ENCODE measurements around the gene CPT1B. TPM values are rescaled to one million over a fixed set of nuclear protein-coding genes. Genes with fewer than 3 reads are reported as not detected.

Gene CPT1B
- total RNA-seq, 2 experiments from 2014 or later: 77.4 to 80.9 TPM

DNA sequence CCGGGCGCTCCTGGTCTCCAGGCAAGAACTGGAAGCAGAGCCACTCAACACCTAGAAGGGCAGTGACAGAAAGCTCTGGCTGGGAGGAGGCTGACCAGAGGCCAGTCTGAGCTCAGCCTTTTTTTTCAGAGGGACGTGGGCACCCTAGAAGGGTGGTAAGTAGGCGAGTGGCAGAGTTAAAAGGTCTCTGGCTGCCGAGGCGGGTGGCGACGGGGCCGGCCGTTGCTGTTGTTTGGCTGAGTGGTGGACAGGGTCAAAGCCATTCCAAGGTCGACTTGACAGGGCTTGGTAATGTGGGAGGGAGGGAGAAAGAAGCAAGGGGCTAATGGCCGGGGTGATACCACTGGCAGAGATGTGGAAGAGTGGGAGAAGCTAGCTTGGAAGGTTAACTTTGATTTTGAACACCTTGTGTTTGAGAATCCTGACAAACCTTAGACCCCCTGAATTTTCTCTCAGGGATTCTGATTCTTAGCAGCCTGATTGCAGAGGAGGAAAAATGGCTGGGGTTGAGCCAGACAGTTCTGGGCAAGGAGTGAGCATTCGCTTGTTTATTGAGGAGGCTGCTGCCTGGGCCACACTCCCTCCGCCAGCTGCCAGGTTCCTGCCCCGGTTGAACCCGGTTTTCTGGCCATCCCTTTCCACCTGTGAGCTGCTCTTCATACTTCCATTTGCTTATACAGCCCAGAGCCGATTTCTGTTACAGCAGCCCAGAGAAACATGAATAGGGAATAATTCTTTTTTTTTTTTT lies 14.6 kb downstream of the CPT1B start:
- ATAC-seq (no peak), DNase-seq (no peak)
- peaks cover 6% of the 10 kb centered on the region for H3K36me3 Mint-ChIP-seq (ENCODE audit: low read depth)
- POLR2A ChIA-PET: interaction anchor here (0.6 to 3.3 kb wide), 17 partner anchors 10 to 58 kb away, joined by 3 to 58 read pairs (median 6); partner anchors contain the start of genes CHKB, CPT1B, KLHDC7B and LMF2
- peaks cover 19% of the 10 kb centered on the region for H3K4me1 Mint-ChIP-seq (ENCODE audit: low read depth)
- no peaks in the 10 kb centered on the region for H3K9me3 Mint-ChIP-seq (ENCODE audit: insufficient read depth)
- H3K4me3 Mint-ChIP-seq: peak overlapping the region; percentile 91
- peaks cover 14% of the 10 kb centered on the region for H3K27me3 Mint-ChIP-seq (ENCODE audit: low read depth)
- CTCF ChIA-PET: interaction anchor here (0.7 to 4.2 kb wide), 22 partner anchors 10 to 113 kb away, joined by 3 to 57 read pairs (median 7); partner anchors contain the start of genes CHKB, KLHDC7B, LMF2 and NCAPH2
- peak overlapping the region; percentile 85 for H3K27ac Mint-ChIP-seq

DNA sequence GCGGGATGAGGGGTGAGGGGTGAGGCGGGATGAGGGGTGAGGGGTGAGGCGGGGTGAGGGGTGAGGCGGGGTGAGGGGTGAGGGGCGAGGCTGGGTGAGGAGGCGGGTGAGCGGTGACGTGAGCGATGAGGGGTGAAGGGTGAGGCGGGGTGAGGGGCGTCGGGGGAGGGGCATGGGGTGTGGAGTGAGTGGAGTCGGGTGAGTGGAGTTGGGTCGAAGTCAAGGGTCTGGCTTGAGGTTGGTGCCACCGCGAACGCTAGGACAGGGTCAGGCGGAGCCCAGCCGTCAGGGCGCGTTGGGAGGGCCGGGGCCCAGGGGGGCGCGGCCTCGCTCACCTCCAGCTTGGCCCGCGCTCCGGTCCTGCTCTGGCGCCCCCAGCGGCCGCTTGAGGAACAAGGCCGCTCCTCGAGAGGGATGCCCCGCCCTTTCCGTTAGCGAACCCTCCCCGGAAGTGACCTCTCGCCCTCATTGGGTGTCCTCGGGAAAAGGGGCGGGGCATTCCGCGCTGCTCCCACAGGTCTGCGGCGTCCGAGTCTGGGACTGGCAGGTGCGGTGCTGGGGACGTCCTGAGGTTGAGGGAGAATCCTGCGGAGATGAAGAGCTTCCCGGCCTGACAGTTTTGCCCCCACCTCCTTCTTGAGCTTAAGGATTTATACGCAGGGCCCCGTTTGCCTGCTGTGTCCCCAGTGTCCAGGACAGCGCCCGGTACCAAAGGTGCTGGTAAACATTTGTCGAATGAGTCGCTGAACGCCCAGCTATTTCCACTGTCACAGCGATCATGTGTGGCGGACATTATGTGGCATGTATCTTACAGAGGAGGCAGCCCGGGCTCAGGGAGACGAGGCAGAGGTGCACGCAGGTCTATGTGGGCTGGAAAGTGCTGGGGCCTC lies 15.5 kb downstream of the CPT1B start, which contains the start of gene SYCE3:
SYCE3 (minus strand) TSS at position 397 of the 890 bp plus-strand sequence. CDS start 6,514 bp downstream, outside the sequence.
- Mint-ChIP-seq H3K27ac (peak within 1 kb of the TSS; percentile 85), H3K36me3 (ENCODE audit: low read depth) (peaks cover 3% of the 10 kb centered on the region), H3K4me1 (ENCODE audit: low read depth) (peaks cover 19% of the 10 kb centered on the region), H3K9me3 (ENCODE audit: insufficient read depth) (no peaks in the 10 kb centered on the region), H3K4me3 (peak within 1 kb of the TSS; percentile 91), H3K27me3 (ENCODE audit: low read depth) (peaks cover 16% of the 10 kb centered on the region)
- POLR2A ChIA-PET: interaction anchor here (0.6 to 3.3 kb wide), 15 partner anchors 10 to 59 kb away, joined by 3 to 58 read pairs (median 6); partner anchors contain the start of genes CHKB, CPT1B, KLHDC7B and LMF2
- CTCF ChIA-PET: interaction anchor here (0.7 to 4.2 kb wide), 22 partner anchors 9 to 112 kb away, joined by 3 to 57 read pairs (median 7); partner anchors contain the start of genes CHKB, KLHDC7B, LMF2 and NCAPH2
- ATAC-seq (peak; percentile 97), DNase-seq (peak; percentile 98)

DNA sequence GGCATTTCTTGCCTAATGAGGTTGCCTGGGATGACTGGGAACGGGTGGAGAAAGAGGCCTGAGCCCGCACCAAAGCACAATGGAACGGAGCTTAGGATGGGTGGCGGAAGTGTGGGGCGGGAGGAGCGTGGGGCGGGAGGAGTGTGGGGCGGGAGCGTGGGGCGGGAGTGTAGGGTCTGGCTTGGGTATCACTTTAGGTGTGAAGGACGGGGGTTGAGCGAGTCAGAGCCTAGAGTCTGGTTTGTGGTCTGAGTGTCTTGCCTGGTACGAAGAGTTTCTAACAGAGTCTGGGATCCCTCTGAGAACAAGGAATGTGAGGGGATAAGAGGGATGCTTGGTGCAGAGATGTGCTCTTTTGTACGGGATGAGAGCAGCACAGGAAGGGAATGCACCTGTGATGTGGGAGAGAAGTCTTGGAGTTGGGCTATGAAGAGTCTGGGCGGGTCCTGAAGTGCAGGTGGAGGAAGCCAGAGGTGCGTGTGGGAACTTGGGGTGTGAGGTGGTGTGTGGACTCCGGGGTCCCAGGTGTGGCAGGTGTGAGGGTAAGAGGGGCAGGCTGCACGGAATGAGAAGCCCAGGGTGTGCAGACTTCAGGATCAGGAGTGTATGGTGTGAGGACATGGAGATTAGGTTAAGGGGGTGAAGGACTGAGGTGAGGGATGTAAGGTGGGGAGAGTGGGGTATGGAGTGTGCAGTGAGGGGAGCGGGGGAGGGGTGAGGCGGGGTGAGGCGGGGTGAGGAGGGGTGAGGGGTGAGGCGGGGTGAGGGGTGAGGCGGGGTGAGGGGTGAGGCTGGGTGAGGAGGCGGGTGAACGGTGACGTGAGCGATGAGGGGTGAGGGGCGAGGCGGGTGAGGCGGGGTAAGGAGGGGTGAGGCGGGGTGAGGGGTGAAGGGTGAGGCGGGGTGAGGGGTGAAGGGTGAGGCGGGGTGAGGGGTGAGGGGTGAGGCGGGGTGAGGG lies 16.5 kb downstream of the CPT1B start:
- ATAC-seq (no peak), DNase-seq (no peak)
- POLR2A ChIA-PET: interaction anchor here (1.2 to 2.2 kb wide), 3 partner anchors 13 to 36 kb away, joined by 3 to 11 read pairs (median 10); partner anchors contain the start of gene SCO2
- CTCF ChIA-PET: interaction anchor here (2.8 kb wide), 1 partner anchor 35 kb away, joined by 11 read pairs; the partner anchor contains the start of gene SCO2
- Mint-ChIP-seq H3K9me3 (ENCODE audit: insufficient read depth) (no peaks in the 10 kb centered on the region), H3K36me3 (ENCODE audit: low read depth) (no peaks in the 10 kb centered on the region), H3K4me1 (ENCODE audit: low read depth) (peaks cover 19% of the 10 kb centered on the region), H3K27ac (peak overlapping the region; percentile 84), H3K27me3 (ENCODE audit: low read depth) (peaks cover 16% of the 10 kb centered on the region), H3K4me3 (peak overlapping the region; percentile 53)

DNA sequence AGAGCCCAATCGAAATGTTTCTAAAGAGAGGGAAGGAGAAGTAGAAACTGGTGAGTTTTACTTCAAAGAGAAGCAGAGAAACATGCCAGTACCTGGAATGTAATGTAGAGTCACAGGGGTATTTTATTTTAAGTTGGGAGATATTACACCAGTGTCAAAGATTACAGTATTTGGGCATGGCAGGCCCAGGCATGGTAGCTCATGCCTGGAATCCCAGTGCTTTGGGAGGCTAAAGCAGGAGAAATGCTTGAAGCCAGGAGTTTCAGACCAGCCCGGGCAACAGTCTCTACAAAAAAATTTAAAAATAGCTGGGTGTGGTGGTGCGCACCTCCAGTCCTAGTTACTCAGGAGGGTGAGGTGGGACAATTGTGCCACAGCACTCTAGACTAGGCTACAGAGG lies 18.2 kb downstream of the CPT1B start:
- no peak for ATAC-seq
- ChIA-PET CTCF (interaction anchor here (1.0 to 2.8 kb wide), 2 partner anchors 13 to 34 kb away, joined by 5 to 11 read pairs; partner anchors contain the start of gene SCO2), POLR2A (interaction anchor here (1.1 to 2.2 kb wide), 4 partner anchors 11 to 34 kb away, joined by 3 to 11 read pairs (median 6); partner anchors contain the start of gene SCO2)
- Mint-ChIP-seq H3K4me3 (no peak overlapping the region), H3K9me3 (ENCODE audit: insufficient read depth) (no peaks in the 10 kb centered on the region), H3K27me3 (ENCODE audit: low read depth) (peaks cover 25% of the 10 kb centered on the region), H3K36me3 (ENCODE audit: low read depth) (no peaks in the 10 kb centered on the region), H3K27ac (no peak overlapping the region), H3K4me1 (ENCODE audit: low read depth) (peaks cover 19% of the 10 kb centered on the region)
- DNase-seq: no peak

- no peak for ATAC-seq
- no peak overlapping the region for H3K4me3 Mint-ChIP-seq
- ChIA-PET CTCF (interaction anchor here (1.1 to 1.8 kb wide), 3 partner anchors 11 to 35 kb away, joined by 3 to 6 read pairs (median 4); partner anchors contain the start of gene KLHDC7B), POLR2A (interaction anchor here (1.2 to 1.5 kb wide), 3 partner anchors 11 to 31 kb away, joined by 3 to 7 read pairs (median 3); partner anchors contain the start of genes KLHDC7B and SCO2)
- H3K9me3 Mint-ChIP-seq (ENCODE audit: insufficient read depth): no peaks in the 10 kb centered on the region
- no peaks in the 10 kb centered on the region for H3K36me3 Mint-ChIP-seq (ENCODE audit: low read depth)
- H3K27me3 Mint-ChIP-seq (ENCODE audit: low read depth): peaks cover 19% of the 10 kb centered on the region
- no peak overlapping the region for H3K27ac Mint-ChIP-seq
- H3K4me1 Mint-ChIP-seq (ENCODE audit: low read depth): peaks cover 6% of the 10 kb centered on the region
- DNase-seq: no peak
Measured at GRCh38 chr22:50556703-50557102, 21.5 kb downstream of the CPT1B start.

- H3K4me3 Mint-ChIP-seq: no peak overlapping the region
- no peak for DNase-seq
- no peaks in the 10 kb centered on the region for H3K9me3 Mint-ChIP-seq (ENCODE audit: insufficient read depth)
- no peak overlapping the region for H3K27ac Mint-ChIP-seq
- ChIA-PET CTCF (interaction anchor here (1.1 to 2.6 kb wide), 3 partner anchors 10 to 67 kb away, joined by 3 to 15 read pairs (median 3); partner anchors contain the start of genes SCO2 and SYCE3), POLR2A (interaction anchor here (6.5 kb wide), 1 partner anchor 14 kb away, joined by 120 read pairs; no protein-coding TSS in a partner anchor)
- H3K4me1 Mint-ChIP-seq (ENCODE audit: low read depth): peaks cover 11% of the 10 kb centered on the region
- peaks cover 6% of the 10 kb centered on the region for H3K36me3 Mint-ChIP-seq (ENCODE audit: low read depth)
- H3K27me3 Mint-ChIP-seq (ENCODE audit: low read depth): peaks cover 9% of the 10 kb centered on the region
- ATAC-seq: no peak
Measured at GRCh38 chr22:50553310-50553709, 24.9 kb downstream of the CPT1B start.

GRCh38 chr22:50551160-50551752 lies 27.0 kb downstream of the CPT1B start:
- H3K27ac Mint-ChIP-seq: no peak overlapping the region
- H3K4me3 Mint-ChIP-seq: no peak overlapping the region
- ChIA-PET CTCF (interaction anchor here (1.4 to 5.1 kb wide), 4 partner anchors 12 to 69 kb away, joined by 4 to 38 read pairs (median 12); partner anchors contain the start of genes SCO2 and SYCE3), POLR2A (interaction anchor here (0.9 to 8.4 kb wide), 6 partner anchors 12 to 70 kb away, joined by 3 to 142 read pairs (median 54); partner anchors contain the start of genes CHKB, SCO2 and TYMP)
- no peak for DNase-seq
- no peaks in the 10 kb centered on the region for H3K9me3 Mint-ChIP-seq (ENCODE audit: insufficient read depth)
- H3K27me3 Mint-ChIP-seq (ENCODE audit: low read depth): peaks cover 7% of the 10 kb centered on the region
- peaks cover 18% of the 10 kb centered on the region for H3K4me1 Mint-ChIP-seq (ENCODE audit: low read depth)
- H3K36me3 Mint-ChIP-seq (ENCODE audit: low read depth): peaks cover 6% of the 10 kb centered on the region
- ATAC-seq: no peak

- ChIA-PET CTCF (interaction anchor here (1.4 to 5.1 kb wide), 4 partner anchors 11 to 70 kb away, joined by 4 to 38 read pairs (median 12); partner anchors contain the start of genes SCO2 and SYCE3), POLR2A (interaction anchor here (0.9 to 8.4 kb wide), 6 partner anchors 11 to 71 kb away, joined by 3 to 142 read pairs (median 54); partner anchors contain the start of genes CHKB, SCO2 and TYMP)
- Mint-ChIP-seq H3K4me3 (peak overlapping the region; percentile 74), H3K9me3 (ENCODE audit: insufficient read depth) (no peaks in the 10 kb centered on the region), H3K27ac (peak overlapping the region; percentile 83), H3K36me3 (ENCODE audit: low read depth) (peaks cover 6% of the 10 kb centered on the region), H3K27me3 (ENCODE audit: low read depth) (peaks cover 2% of the 10 kb centered on the region), H3K4me1 (ENCODE audit: low read depth) (peaks cover 26% of the 10 kb centered on the region)
- ATAC-seq (no peak), DNase-seq (no peak)
Measured at GRCh38 chr22:50550395-50550794, 27.8 kb downstream of the CPT1B start.

DNA sequence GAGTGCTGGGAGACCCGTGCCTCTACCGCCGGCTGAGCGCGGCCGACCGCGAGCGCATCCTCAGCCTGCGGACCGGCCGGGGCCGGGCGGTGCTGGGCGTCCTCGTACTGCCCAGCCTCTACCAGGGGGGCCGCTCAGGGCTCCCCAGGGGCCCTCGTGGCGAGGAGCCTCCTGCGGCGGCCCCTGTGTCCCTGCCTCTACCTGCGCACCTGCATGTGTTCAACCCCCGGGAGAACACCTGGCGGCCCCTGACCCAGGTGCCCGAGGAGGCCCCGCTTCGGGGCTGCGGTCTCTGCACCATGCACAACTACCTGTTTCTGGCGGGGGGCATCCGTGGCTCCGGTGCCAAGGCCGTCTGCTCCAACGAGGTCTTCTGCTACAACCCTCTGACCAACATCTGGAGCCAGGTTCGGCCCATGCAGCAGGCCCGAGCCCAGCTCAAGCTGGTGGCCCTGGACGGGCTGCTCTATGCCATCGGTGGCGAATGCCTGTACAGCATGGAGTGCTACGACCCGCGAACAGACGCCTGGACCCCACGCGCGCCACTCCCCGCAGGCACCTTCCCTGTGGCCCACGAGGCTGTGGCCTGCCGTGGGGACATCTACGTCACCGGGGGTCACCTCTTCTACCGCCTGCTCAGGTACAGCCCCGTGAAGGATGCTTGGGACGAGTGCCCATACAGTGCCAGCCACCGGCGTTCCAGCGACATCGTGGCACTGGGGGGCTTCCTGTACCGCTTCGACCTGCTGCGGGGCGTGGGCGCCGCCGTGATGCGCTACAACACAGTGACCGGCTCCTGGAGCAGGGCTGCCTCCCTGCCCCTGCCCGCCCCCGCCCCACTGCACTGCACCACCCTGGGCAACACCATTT lies 29.1 kb downstream of the CPT1B start:
- no peaks in the 10 kb centered on the region for H3K9me3 Mint-ChIP-seq (ENCODE audit: insufficient read depth)
- peaks cover 39% of the 10 kb centered on the region for H3K4me1 Mint-ChIP-seq (ENCODE audit: low read depth)
- peak overlapping the region; percentile 86 for H3K27ac Mint-ChIP-seq
- no peaks in the 10 kb centered on the region for H3K27me3 Mint-ChIP-seq (ENCODE audit: low read depth)
- DNase-seq (no peak), ATAC-seq (peak; percentile 8)
- ChIA-PET CTCF (interaction anchor here (0.9 to 5.5 kb wide), 7 partner anchors 9 to 71 kb away, joined by 3 to 57 read pairs (median 20); partner anchors contain the start of genes CHKB, SCO2 and SYCE3), POLR2A (interaction anchor here (1.0 to 8.4 kb wide), 12 partner anchors 9 to 72 kb away, joined by 3 to 142 read pairs (median 10); partner anchors contain the start of genes CHKB, SCO2, SYCE3 and TYMP)
- H3K36me3 Mint-ChIP-seq (ENCODE audit: low read depth): peaks cover 6% of the 10 kb centered on the region
- peak overlapping the region; percentile 77 for H3K4me3 Mint-ChIP-seq
